DND-41 (cell line): ENCODE results near the gene ITPR1.

ENCODE experiments used
- ATAC-seq: fragments of 200-7000 bp; cut with Tn5 transposase; 3 replicates; pipeline ENCODE4 v1.9.1; 2021; ENCODE audit warnings: low read depth; ENCODE audit not compliant: insufficient read depth
- DNase-seq: peaks from one replicate; pipeline ENCODE4 v3.0.0-alpha.2; 2020
- H2AFZ ChIP-seq: 2 replicates; pipeline ENCODE4 v1.6.0; 2012; ENCODE audit warnings: low read depth, low read length
- H3K27ac ChIP-seq: 2 replicates; pipeline ENCODE4 v1.5.1; 2012; ENCODE audit warnings: low read length, inconsistent platforms
- H3K27me3 ChIP-seq: fragments of 200-600 bp; sonication (generic); 2 replicates; pipeline ENCODE4 v1.6.0; 2012; ENCODE audit warnings: low read length, mild to moderate bottlenecking, inconsistent platforms; ENCODE audit not compliant: insufficient read depth, poor library complexity
- H3K36me3 ChIP-seq: 2 replicates; pipeline ENCODE4 v1.5.1; 2012; ENCODE audit warnings: low read length, inconsistent platforms; ENCODE audit not compliant: insufficient read depth
- H3K4me1 ChIP-seq: 2 replicates; pipeline ENCODE4 v1.5.1; 2012; ENCODE audit warnings: mild to moderate bottlenecking, low read length; ENCODE audit not compliant: insufficient read depth
- H3K4me2 ChIP-seq: 2 replicates; pipeline ENCODE4 v1.6.0; 2012; ENCODE audit warnings: mild to moderate bottlenecking, moderate library complexity, low read length, inconsistent platforms; ENCODE audit not compliant: insufficient read depth
- H3K4me3 ChIP-seq, 2 experiments: fragments of 200-600 bp in 1 of 2; shearing (Covaris generic) in 1 of 2; 2 replicates each; pipeline ENCODE4 v1.5.1; 2012 to 2016; ENCODE audit warnings: inconsistent platforms in 2 of 2, low read length in 2 of 2, mild to moderate bottlenecking in 2 of 2, low read depth in 1 of 2, moderate library complexity in 1 of 2
- H3K79me2 ChIP-seq: 2 replicates; pipeline ENCODE4 v1.6.0; 2012; ENCODE audit warnings: low read length, inconsistent platforms; ENCODE audit not compliant: insufficient read depth
- H3K9ac ChIP-seq: 2 replicates; pipeline ENCODE4 v1.6.0; 2012; ENCODE audit warnings: low read depth, mild to moderate bottlenecking, inconsistent platforms, low read length, moderate library complexity
- H3K9me3 ChIP-seq: 2 replicates; pipeline ENCODE4 v1.5.1; 2012; ENCODE audit warnings: low read length, moderate library complexity, mild to moderate bottlenecking, inconsistent platforms; ENCODE audit not compliant: insufficient read depth, severe bottlenecking
- H4K20me1 ChIP-seq: 2 replicates; pipeline ENCODE4 v1.6.0; 2012; ENCODE audit warnings: low read length; ENCODE audit not compliant: insufficient read depth
- EZH2 ChIP-seq: IDR thresholded peaks from 3 replicates; pipeline ENCODE4 v1.6.1; 2012; ENCODE audit warnings: borderline replicate concordance, low read depth, mild to moderate bottlenecking, moderate library complexity, low read length, inconsistent platforms; ENCODE audit not compliant: severe bottlenecking
- TF ChIP-seq, protein P1 (sequence below): IDR thresholded peaks from 2 replicates; pipeline ENCODE4 v1.5.1; 2012; ENCODE audit warnings: borderline replicate concordance, low read length, moderate library complexity, mild to moderate bottlenecking; ENCODE audit not compliant: poor library complexity, severe bottlenecking; ENCODE audit errors: extremely low read depth

ITPR1 gene

DNA sequence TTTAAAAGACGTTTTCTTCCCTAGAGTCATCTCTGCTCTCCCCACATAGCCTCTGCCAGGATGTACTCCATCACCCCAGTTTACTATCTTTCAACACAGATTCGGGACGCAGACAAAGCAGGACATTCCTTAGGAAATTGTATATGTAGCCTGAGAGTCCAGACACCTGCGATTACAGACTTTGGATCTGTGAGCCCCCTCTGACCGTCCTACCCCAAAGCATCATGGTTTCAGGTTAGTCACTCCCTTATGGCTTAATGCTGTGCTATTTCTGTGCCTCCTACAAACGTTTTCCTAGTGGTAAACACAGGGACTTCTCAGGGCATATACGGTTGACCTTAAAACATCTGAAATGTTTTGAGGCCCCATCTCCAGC is 252.1 kb downstream of the ITPR1 start:
- DNase-seq = no peak
- Histone ChIP-seq H3K4me1 (peaks cover 20% of the 10 kb centered on the region), H2AFZ (no peak overlapping the region), H3K4me3 (no peak overlapping the region), H3K4me2 (no peak overlapping the region), H3K9me3 (no peaks in the 10 kb centered on the region), H3K79me2 (no peaks in the 10 kb centered on the region), H3K36me3 (no peaks in the 10 kb centered on the region), H4K20me1 (no peaks in the 10 kb centered on the region), H3K27ac (no peak overlapping the region), H3K9ac (no peak overlapping the region), H3K27me3 (no peaks in the 10 kb centered on the region)
- TF ChIP-seq EZH2 = no peak
- TF ChIP-seq, protein P1, sequence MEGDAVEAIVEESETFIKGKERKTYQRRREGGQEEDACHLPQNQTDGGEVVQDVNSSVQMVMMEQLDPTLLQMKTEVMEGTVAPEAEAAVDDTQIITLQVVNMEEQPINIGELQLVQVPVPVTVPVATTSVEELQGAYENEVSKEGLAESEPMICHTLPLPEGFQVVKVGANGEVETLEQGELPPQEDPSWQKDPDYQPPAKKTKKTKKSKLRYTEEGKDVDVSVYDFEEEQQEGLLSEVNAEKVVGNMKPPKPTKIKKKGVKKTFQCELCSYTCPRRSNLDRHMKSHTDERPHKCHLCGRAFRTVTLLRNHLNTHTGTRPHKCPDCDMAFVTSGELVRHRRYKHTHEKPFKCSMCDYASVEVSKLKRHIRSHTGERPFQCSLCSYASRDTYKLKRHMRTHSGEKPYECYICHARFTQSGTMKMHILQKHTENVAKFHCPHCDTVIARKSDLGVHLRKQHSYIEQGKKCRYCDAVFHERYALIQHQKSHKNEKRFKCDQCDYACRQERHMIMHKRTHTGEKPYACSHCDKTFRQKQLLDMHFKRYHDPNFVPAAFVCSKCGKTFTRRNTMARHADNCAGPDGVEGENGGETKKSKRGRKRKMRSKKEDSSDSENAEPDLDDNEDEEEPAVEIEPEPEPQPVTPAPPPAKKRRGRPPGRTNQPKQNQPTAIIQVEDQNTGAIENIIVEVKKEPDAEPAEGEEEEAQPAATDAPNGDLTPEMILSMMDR = no peak
- ATAC-seq = no peak

DNA sequence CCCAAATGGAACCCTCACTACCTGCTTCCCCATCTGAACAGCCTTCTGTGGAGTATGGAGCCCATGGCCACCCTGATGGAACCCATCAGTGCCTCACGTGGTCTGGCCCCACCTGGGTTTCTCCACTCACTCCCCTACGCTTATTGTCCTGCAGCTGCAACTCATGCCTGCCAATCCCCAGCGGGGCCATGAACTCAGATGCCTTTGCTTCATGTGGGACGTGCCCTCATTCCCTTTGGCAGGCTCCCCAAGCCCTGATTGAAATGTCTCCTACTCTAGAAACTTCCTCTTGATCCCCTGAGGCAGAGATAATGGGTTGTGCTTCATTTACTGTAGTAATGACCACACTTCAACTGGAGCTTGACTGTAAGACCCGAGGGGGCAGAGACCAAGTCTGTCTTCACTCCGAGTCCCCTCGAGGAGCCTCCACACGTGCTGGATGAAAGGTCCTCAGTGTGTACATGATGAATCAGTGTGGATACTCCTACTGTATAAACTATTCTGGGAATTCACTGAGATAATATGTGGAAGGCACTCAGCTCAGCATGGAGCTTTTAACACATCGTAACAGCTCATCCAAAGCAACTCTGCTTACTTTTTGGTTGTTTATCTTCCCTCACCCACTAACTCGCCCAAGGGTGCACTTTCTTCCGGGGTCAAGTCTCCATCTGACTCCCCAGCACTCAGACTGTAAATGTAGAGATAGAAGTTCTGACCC is 253.3 kb downstream of the ITPR1 start:
- Histone ChIP-seq H3K4me1 (peaks cover 8% of the 10 kb centered on the region), H4K20me1 (no peaks in the 10 kb centered on the region), H3K9ac (no peak overlapping the region), H3K4me2 (no peak overlapping the region), H2AFZ (no peak overlapping the region), H3K36me3 (no peaks in the 10 kb centered on the region), H3K79me2 (no peaks in the 10 kb centered on the region), H3K27ac (no peak overlapping the region), H3K9me3 (no peaks in the 10 kb centered on the region), H3K4me3 (no peak overlapping the region), H3K27me3 (no peaks in the 10 kb centered on the region)
- ATAC-seq (no peak), DNase-seq (no peak)
- no peak for TF ChIP-seq EZH2
- TF ChIP-seq, protein P1 = no peak

DNA sequence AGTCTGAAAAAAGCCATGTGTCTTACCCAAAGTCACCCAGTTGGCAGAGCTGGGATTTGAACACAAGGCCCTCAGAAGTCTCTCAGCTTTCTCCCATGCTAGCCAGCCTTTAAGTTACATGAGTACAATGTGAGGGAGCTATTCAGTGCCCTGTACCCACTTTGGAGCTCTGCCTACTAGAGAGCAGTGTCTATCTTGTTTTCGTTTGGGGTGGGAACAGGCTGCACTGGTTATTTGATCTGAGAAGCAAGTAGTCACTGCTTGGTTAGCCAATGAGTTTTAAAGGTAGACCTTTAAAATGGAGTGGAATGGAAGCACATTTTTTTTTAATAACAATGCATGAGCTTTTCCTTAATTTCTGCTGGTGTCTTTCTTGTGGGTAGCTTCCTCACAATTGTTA is 255.0 kb downstream of the ITPR1 start:
- Histone ChIP-seq H3K79me2 (no peaks in the 10 kb centered on the region), H3K9ac (no peak overlapping the region), H3K4me3 (no peak overlapping the region), H2AFZ (no peak overlapping the region), H3K4me1 (no peaks in the 10 kb centered on the region), H3K4me2 (no peak overlapping the region), H3K9me3 (no peaks in the 10 kb centered on the region), H3K36me3 (no peaks in the 10 kb centered on the region), H3K27ac (no peak overlapping the region), H4K20me1 (no peaks in the 10 kb centered on the region), H3K27me3 (no peaks in the 10 kb centered on the region)
- TF ChIP-seq, protein P1 = no peak
- TF ChIP-seq EZH2 = no peak
- ATAC-seq (no peak), DNase-seq (no peak)
